SJSA1 (cell line): ENCODE data around the gene SPATA13. TPM values are rescaled to one million over a fixed set of nuclear protein-coding genes. Genes with fewer than 3 reads are reported as not detected.
"Not testable (repeated sequence)": the region's sequence is repeated elsewhere in the genome, so short reads cannot be mapped to it uniquely, and the experiment has no call there.

Experiments
- DNase-seq, 2 experiments: peaks; one replicate each; pipeline ENCODE4 v3.0.0-alpha.2; 2015 to 2020; ENCODE audit warnings: low spot score in 2 of 2, low read depth in 1 of 2
- H3K27ac ChIP-seq: fragments of 250-450 bp; sonication (Bioruptor Pico); 2 replicates; pipeline ENCODE4 v1.5.1; 2020; ENCODE audit warnings: mild to moderate bottlenecking, moderate library complexity
- H3K27me3 ChIP-seq: fragments of 250-450 bp; sonication (Bioruptor Pico); replicated peaks from 2 replicates; pipeline ENCODE4 v1.5.1; 2020; ENCODE audit warnings: mild to moderate bottlenecking, moderate library complexity
- H3K36me3 ChIP-seq: fragments of 250-450 bp; sonication (Bioruptor Pico); 2 replicates; pipeline ENCODE4 v1.5.1; 2020; ENCODE audit warnings: mild to moderate bottlenecking
- H3K4me1 ChIP-seq: fragments of 250-450 bp; sonication (Bioruptor Pico); replicated peaks from 2 replicates; pipeline ENCODE4 v1.6.1; 2021; ENCODE audit warnings: mild to moderate bottlenecking
- H3K4me3 ChIP-seq: fragments of 250-450 bp; sonication (Bioruptor Pico); 2 replicates; pipeline ENCODE4 v1.5.1; 2020; ENCODE audit warnings: mild to moderate bottlenecking
- H3K9me3 ChIP-seq: fragments of 250-450 bp; sonication (Bioruptor Pico); replicated peaks from 2 replicates; pipeline ENCODE4 v1.5.1; 2020; ENCODE audit warnings: mild to moderate bottlenecking
- total RNA-seq: library from RNA; depleted of rRNA; stranded (reverse); fragments of >200 nt; shearing (Covaris generic); gene quantifications from 2 replicates; pipeline ENCODE4 v1.2.3, GENCODE V29; 2014; rRNA removed

The SPATA13 gene
- total RNA-seq, 1 experiment from 2014 or later = 14.8 TPM

DNA sequence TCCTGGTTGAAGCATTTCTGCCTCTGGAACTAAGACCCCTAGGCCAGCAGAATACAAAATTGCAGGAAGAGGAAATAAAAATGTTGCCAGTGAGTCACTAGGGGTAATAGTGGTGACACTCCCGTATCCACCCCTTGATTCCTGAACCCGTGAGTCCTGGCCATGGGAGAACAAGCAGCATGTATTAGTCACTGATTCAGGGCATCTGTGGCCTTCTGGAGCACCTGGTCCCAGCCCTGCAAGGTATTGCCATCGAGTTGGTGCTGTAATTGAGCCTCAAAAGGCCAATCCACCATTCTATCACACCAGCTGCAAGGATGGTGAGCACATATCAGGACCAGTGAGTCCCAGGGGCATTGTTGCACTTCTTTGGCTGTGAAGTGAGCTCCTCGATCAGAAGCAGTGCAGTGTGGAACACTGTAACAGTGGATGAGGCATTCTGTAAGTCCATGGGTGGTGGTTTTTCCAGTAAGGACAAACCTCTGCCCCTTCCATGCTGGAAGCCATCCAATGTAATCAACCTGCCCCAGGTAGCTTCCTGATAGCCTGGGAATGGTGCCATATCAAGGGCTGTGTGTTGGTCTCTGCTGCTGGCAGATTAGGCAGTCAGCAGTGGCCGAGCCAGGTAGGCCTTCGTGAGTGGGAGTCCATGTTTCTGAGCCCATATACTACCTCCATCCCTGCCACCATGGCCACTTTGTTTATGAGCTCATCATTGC is 188.4 kb downstream of the SPATA13 start:
- H3K9me3 ChIP-seq = no peaks in the 10 kb centered on the region
- H3K4me1 ChIP-seq = no peaks in the 10 kb centered on the region
- H3K27ac ChIP-seq = no peak overlapping the region
- H3K4me3 ChIP-seq = no peak overlapping the region
- H3K36me3 ChIP-seq = no peaks in the 10 kb centered on the region
- no peaks in the 10 kb centered on the region for H3K27me3 ChIP-seq
- DNase-seq = no peak

DNA sequence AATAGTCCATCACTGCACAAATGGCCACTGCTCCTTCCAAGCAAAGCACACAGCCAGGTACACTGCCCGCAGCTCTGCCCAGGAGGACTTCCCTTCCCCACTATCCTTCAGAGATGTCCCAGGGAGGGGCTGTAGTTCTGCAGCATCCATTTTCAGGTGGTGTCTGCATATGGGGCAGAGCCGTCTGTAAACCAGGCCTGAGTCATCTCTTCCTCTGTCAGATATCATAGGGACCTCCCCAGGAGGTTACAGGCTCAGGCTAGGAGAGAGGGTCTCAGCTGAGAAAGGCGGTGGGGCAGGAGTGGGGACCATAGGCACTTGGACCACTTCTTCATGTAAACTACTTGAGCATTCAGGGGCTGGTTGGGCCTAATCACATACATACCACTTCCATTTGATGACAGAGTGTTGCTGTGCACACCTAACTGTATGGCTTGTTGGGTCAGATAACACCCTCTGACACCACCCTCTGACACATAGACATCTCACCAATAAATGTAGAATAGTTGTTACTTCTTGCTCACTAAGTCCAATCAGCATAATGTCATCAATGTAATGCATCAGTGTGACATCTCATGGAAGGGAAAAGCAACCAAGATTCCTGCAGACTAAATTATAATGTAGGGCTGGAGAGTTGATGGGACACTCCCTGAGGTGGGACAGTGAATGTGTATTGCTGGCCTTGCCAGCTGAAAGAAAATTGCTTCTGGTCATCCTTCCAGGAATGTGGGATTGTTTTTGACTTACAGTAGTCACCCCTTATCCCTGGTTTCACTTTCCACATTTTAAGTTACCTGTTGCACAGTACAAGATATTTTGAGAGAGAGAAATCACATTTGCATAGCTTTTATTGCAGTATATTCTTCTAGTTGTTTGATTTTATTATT is 189.5 kb downstream of the SPATA13 start:
- not testable (repeated sequence) for H3K27me3 ChIP-seq, H3K36me3 ChIP-seq, H3K9me3 ChIP-seq, H3K27ac ChIP-seq, H3K4me1 ChIP-seq, DNase-seq, H3K4me3 ChIP-seq

- DNase-seq = no peak
- Histone ChIP-seq H3K36me3 (no peaks in the 10 kb centered on the region), H3K4me1 (no peaks in the 10 kb centered on the region), H3K27me3 (no peaks in the 10 kb centered on the region), H3K9me3 (no peaks in the 10 kb centered on the region), H3K4me3 (no peak overlapping the region), H3K27ac (no peak overlapping the region)
These were observed 190.9 kb downstream of the SPATA13 start for GRCh38 chr13:24351423-24351822.

DNA sequence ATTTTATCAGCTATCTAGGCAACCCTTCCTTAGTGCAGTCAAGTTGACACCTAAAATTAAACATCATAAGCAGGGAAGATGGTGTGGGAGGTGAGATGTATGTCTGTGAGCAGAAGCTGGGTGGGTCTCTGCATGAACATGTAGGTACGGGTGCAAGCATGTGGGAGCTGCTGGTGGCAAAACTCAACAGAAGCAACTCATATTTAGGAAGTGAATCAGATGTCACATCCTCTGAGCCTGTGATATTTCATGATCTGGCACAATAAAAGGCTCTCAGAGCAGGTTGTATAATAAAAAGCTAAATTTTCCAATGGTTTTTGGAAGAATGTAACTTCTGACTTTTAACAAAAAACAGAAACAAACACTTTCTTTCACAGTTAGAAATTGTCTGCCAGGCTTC is 193.2 kb downstream of the SPATA13 start:
- no peaks in the 10 kb centered on the region for H3K27me3 ChIP-seq
- no peak overlapping the region for H3K4me3 ChIP-seq
- H3K9me3 ChIP-seq = no peaks in the 10 kb centered on the region; the same call in 1 of the 2 replicates
- DNase-seq = no peak
- no peaks in the 10 kb centered on the region for H3K4me1 ChIP-seq
- H3K27ac ChIP-seq = no peak overlapping the region
- H3K36me3 ChIP-seq = no peaks in the 10 kb centered on the region

GRCh38 chr13:24355103-24355502 is 194.6 kb downstream of the SPATA13 start:
- no peak for DNase-seq
- H3K36me3 ChIP-seq = no peaks in the 10 kb centered on the region
- no peak overlapping the region for H3K27ac ChIP-seq
- H3K4me1 ChIP-seq = no peaks in the 10 kb centered on the region
- no peaks in the 10 kb centered on the region for H3K27me3 ChIP-seq
- H3K9me3 ChIP-seq = no peaks in the 10 kb centered on the region; the same call in 1 of the 2 replicates
- H3K4me3 ChIP-seq = no peak overlapping the region

GRCh38 chr13:24356270-24356669 is 195.8 kb downstream of the SPATA13 start:
- H3K27me3 ChIP-seq = no peaks in the 10 kb centered on the region
- no peaks in the 10 kb centered on the region for H3K4me1 ChIP-seq
- H3K27ac ChIP-seq = no peak overlapping the region
- no peaks in the 10 kb centered on the region for H3K36me3 ChIP-seq
- H3K9me3 ChIP-seq = no peaks in the 10 kb centered on the region; the same call in 1 of the 2 replicates
- no peak for DNase-seq
- no peak overlapping the region for H3K4me3 ChIP-seq

Other genes starting within 250 kb of the SPATA13 start
- gene C1QTNF9, start 148.9 kb downstream of the SPATA13 start, total RNA-seq = not detected in 2 replicates